ENCODE data around the gene ISCA2. TPM values are rescaled to one million over a fixed set of nuclear protein-coding genes. Genes with fewer than 3 reads are reported as not detected.

ISCA2 gene
- total RNA-seq, 1 experiment from 2014 or later = 37.5 TPM

DNA sequence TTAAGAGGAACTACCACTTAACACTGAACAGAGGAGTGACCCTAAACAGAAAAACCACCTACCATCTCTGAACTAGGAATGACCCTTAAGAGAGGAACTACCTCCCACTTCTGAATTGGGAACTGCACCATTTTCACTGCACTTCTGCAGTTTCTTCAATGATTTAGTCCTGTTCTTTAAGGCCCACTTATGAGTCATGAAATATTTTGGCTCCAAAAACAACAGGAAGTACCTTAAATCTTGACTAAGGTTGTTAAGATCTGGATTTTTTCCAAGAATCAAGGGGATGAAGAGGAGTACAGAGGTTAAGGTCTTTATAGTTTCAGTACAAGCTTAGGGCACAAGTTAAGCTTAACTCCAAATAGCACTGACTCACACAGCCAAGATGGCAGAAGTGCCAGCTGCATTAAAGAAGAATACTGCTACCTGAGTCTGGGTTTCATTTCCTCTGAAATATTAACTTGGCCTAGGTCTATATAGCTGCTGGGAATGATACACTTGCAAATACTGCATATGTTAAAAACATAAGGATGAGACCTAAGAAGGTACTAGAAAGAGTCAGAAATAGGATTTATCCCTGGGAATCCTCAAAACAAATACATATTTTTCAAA lies 4.7 kb upstream of the ISCA2 start:
- DNase-seq = no peak
- H3K4me1 ChIP-seq (ENCODE audit: insufficient read depth, low read length) = peaks cover 2% of the 10 kb centered on the region; the same call in 1 of the 2 replicates
- H2BK15ac ChIP-seq (ENCODE audit: low read depth, low read length) = no peak overlapping the region
- no peak overlapping the region for H2BK20ac ChIP-seq (ENCODE audit: low read depth, low read length, poor library complexity, severe bottlenecking)
- H3K23me2 ChIP-seq (ENCODE audit: insufficient read length, low read depth, low read length, poor library complexity, severe bottlenecking) = peaks cover 11% of the 10 kb centered on the region
- H3K9ac ChIP-seq (ENCODE audit: extremely low read depth, insufficient read length, low read length) = no peak overlapping the region
- no peak overlapping the region for H3K18ac ChIP-seq (ENCODE audit: insufficient read length, low read depth, low read length)
- H3K79me1 ChIP-seq (ENCODE audit: insufficient read depth, low read depth, low read length, poor library complexity, severe bottlenecking) = no peaks in the 10 kb centered on the region
- no peaks in the 10 kb centered on the region for H3K27me3 ChIP-seq (ENCODE audit: insufficient read depth, low read length)
- H3K27ac ChIP-seq (ENCODE audit: insufficient read length, low read depth, low read length) = no peak overlapping the region
- H4K91ac ChIP-seq (ENCODE audit: insufficient read length, low read depth, low read length) = no peak overlapping the region
- H3K4ac ChIP-seq (ENCODE audit: low read depth, low read length) = no peak overlapping the region
- Mint-ChIP-seq H3K36me3 (ENCODE audit: insufficient read depth in 1 of 3, low read depth in 3 of 3) (peaks cover 2 to 21% (median 13%) of the 10 kb centered on the region in 3 experiments; a peak in 6 of 7 replicates), H3K4me3 (no peak overlapping the region), H3K9me3 (no peaks in the 10 kb centered on the region), H3K27me3 (ENCODE audit: low read depth) (no peaks in the 10 kb centered on the region), H3K27ac (no peak overlapping the region; a peak in 1 of 7 replicates), H3K4me1 (peaks cover 17 to 18% of the 10 kb centered on the region in 2 experiments)
- no peaks in the 10 kb centered on the region for H4K20me1 ChIP-seq (ENCODE audit: control insufficient read depth, insufficient read depth, insufficient read length)
- H4K5ac ChIP-seq (ENCODE audit: insufficient read length, low read depth, low read length) = no peak overlapping the region
- no peaks in the 10 kb centered on the region for H3K9me3 ChIP-seq (ENCODE audit: control insufficient read depth, low read depth, low read length)
- no peak overlapping the region for H3K23ac ChIP-seq (ENCODE audit: insufficient read length, low read depth, low read length)
- no peak overlapping the region for H2BK12ac ChIP-seq (ENCODE audit: insufficient read length, low read depth, low read length)
- H2BK5ac ChIP-seq (ENCODE audit: insufficient read length, low read length) = no peak overlapping the region
- H2AK5ac ChIP-seq (ENCODE audit: insufficient read length, low read length) = no peak overlapping the region
- no peak overlapping the region for H3K4me2 ChIP-seq (ENCODE audit: insufficient read depth, insufficient read length, low read length)
- H3K79me2 ChIP-seq (ENCODE audit: insufficient read depth, low read length) = 0 out of 2 replicates have a peak, but pooled peaks cover 2% of the 10 kb centered on the region
- no peak overlapping the region for H3T11ph ChIP-seq (ENCODE audit: low read length)
- H3K14ac ChIP-seq (ENCODE audit: insufficient read depth, low read length) = no peak overlapping the region
- H2AFZ ChIP-seq (ENCODE audit: low read length) = no peak overlapping the region
- TF ChIP-seq, protein P1, sequence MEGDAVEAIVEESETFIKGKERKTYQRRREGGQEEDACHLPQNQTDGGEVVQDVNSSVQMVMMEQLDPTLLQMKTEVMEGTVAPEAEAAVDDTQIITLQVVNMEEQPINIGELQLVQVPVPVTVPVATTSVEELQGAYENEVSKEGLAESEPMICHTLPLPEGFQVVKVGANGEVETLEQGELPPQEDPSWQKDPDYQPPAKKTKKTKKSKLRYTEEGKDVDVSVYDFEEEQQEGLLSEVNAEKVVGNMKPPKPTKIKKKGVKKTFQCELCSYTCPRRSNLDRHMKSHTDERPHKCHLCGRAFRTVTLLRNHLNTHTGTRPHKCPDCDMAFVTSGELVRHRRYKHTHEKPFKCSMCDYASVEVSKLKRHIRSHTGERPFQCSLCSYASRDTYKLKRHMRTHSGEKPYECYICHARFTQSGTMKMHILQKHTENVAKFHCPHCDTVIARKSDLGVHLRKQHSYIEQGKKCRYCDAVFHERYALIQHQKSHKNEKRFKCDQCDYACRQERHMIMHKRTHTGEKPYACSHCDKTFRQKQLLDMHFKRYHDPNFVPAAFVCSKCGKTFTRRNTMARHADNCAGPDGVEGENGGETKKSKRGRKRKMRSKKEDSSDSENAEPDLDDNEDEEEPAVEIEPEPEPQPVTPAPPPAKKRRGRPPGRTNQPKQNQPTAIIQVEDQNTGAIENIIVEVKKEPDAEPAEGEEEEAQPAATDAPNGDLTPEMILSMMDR (conservative IDR thresholded peaks at IDR 0.05) = no peak
- H4K8ac ChIP-seq (replicated peaks; ENCODE audit: insufficient read length, low read depth, low read length) = no peak overlapping the region
- H3K56ac ChIP-seq (ENCODE audit: insufficient read length, low read depth, low read length) = no peak overlapping the region
- H2BK120ac ChIP-seq (ENCODE audit: low read depth, low read length, poor library complexity, severe bottlenecking) = no peak overlapping the region
